GM23248 (cell line): ENCODE data around the gene MEGF6. TPM values are rescaled to one million over a fixed set of nuclear protein-coding genes. Genes with fewer than 3 reads are reported as not detected.

Source experiments
- DNase-seq: peaks from one replicate; pipeline ENCODE4 v3.0.0-alpha.2; 2015
- H2AFZ ChIP-seq: fragments of 200-600 bp; sonication (generic); 2 replicates; pipeline ENCODE4 v1.6.1; 2016; ENCODE audit warnings: antibody characterized with exemption
- H3F3A ChIP-seq: fragments of 200-600 bp; sonication (generic); 2 replicates; pipeline ENCODE4 v1.6.1; 2016; ENCODE audit warnings: mild to moderate bottlenecking, antibody characterized with exemption, mixed run types; ENCODE audit not compliant: insufficient read depth
- H3K27ac ChIP-seq: fragments of 200-600 bp; sonication (generic); 2 replicates; pipeline ENCODE4 v1.5.1; 2016; ENCODE audit warnings: mild to moderate bottlenecking
- H3K27me3 ChIP-seq: fragments of 200-600 bp; sonication (generic); replicated peaks from 2 replicates; pipeline ENCODE4 v1.6.1; 2016; ENCODE audit warnings: mild to moderate bottlenecking; ENCODE audit not compliant: insufficient read depth
- H3K36me3 ChIP-seq: fragments of 200-600 bp; sonication (generic); 2 replicates; pipeline ENCODE4 v1.6.1; 2016; ENCODE audit warnings: low read depth, mild to moderate bottlenecking
- H3K4me1 ChIP-seq: fragments of 200-600 bp; sonication (generic); 2 replicates; pipeline ENCODE4 v1.6.1; 2016; ENCODE audit warnings: mild to moderate bottlenecking; ENCODE audit not compliant: insufficient read depth
- H3K4me2 ChIP-seq: fragments of 200-600 bp; sonication (generic); one replicate; pipeline ENCODE4 v1.6.1; 2016; ENCODE audit warnings: mild to moderate bottlenecking; ENCODE audit not compliant: unreplicated experiment
- H3K4me3 ChIP-seq: fragments of 200-600 bp; sonication (generic); 2 replicates; pipeline ENCODE4 v1.5.1; 2016; ENCODE audit warnings: mild to moderate bottlenecking
- H3K79me2 ChIP-seq: fragments of 200-600 bp; sonication (generic); 2 replicates; pipeline ENCODE4 v1.6.1; 2016; ENCODE audit warnings: mild to moderate bottlenecking; ENCODE audit not compliant: insufficient read depth
- H3K9ac ChIP-seq: fragments of 200-600 bp; sonication (generic); 2 replicates; pipeline ENCODE4 v1.6.1; 2016; ENCODE audit warnings: mild to moderate bottlenecking
- H3K9me2 ChIP-seq: fragments of 200-600 bp; sonication (generic); 2 replicates; pipeline ENCODE4 v1.6.1; 2016; ENCODE audit warnings: mixed run types, mild to moderate bottlenecking, moderate library complexity; ENCODE audit not compliant: insufficient read depth
- H3K9me3 ChIP-seq: fragments of 200-600 bp; sonication (generic); one replicate; pipeline ENCODE4 v1.6.1; 2017; ENCODE audit warnings: low read depth
- H4K20me1 ChIP-seq: fragments of 200-600 bp; sonication (generic); 2 replicates; pipeline ENCODE4 v1.6.0; 2016; ENCODE audit not compliant: insufficient read depth
- EZH2 ChIP-seq: fragments of 200-600 bp; sonication (generic); IDR thresholded peaks from 2 replicates; pipeline ENCODE4 v1.6.1; 2018; ENCODE audit warnings: antibody characterized with exemption, mild to moderate bottlenecking; ENCODE audit not compliant: insufficient read depth, poor library complexity, severe bottlenecking
- EZH2phosphoT487 ChIP-seq: fragments of 200-600 bp; sonication (generic); IDR thresholded peaks from 2 replicates; pipeline ENCODE4 v1.6.1; 2018; ENCODE audit warnings: antibody characterized with exemption, moderate library complexity, mild to moderate bottlenecking, low read depth; ENCODE audit not compliant: insufficient read depth
- WGBS, 2 experiments: methylation state at CpG; one replicate each; pipeline ENCODE4 v1.1.6; 2015 to 2017; ENCODE audit warnings: low lambda C conversion rate in 2 of 2, low coverage in 1 of 2; ENCODE audit errors: missing lambda C conversion rate in 2 of 2; 5-methylcytosine and 5-hydroxymethylcytosine counted together
- in situ Hi-C: fragments of 300-500 bp; cut with MboI; formaldehyde crosslinking; loops from 2 replicates; pipeline ENCODE4 v1.15.0; 2020
- polyA plus RNA-seq: library from polyadenylated mRNA; unstranded; fragments of >200 nt; fragmentation: Nextera tagmentation; extraction: Ambion mirVana; gene quantifications from 2 replicates; pipeline ENCODE4 v1.2.1, GENCODE V29; 2016
- total RNA-seq: library from RNA; depleted of rRNA; stranded (reverse); fragments of >200 nt; shearing (Covaris generic); gene quantifications from 2 replicates; pipeline ENCODE4 v1.2.3, GENCODE V29; 2014

Gene MEGF6
- total and polyA plus RNA-seq, 2 experiments from 2014 or later: 37.9 to 108 TPM

- Histone ChIP-seq H3K4me3 (no peak overlapping the region), H3K27ac (no peak overlapping the region)
- DNase-seq: no peak
Observed at GRCh38 chr1:3551290-3551678, 60.0 kb downstream of the MEGF6 start.

GRCh38 chr1:3550511-3551289, 60.6 kb downstream of the MEGF6 start:
- no peak for DNase-seq
- Histone ChIP-seq H3F3A (no peaks in the 10 kb centered on the region), H3K36me3 (no peaks in the 10 kb centered on the region), H2AFZ (no peak overlapping the region), H3K79me2 (no peaks in the 10 kb centered on the region), H3K4me2 (no peak overlapping the region), H3K27me3 (no peaks in the 10 kb centered on the region), H3K4me3 (no peak overlapping the region), H3K27ac (no peak overlapping the region), H3K9me2 (no peaks in the 10 kb centered on the region), H4K20me1 (no peaks in the 10 kb centered on the region), H3K9ac (no peak overlapping the region), H3K4me1 (no peaks in the 10 kb centered on the region), H3K9me3 (no peaks in the 10 kb centered on the region)
- in situ Hi-C loops: no loop called here
- 63 to 67% methylated on average over 26 to 27 of the region's 27 CpGs for WGBS, 2 experiments
- no peak for TF ChIP-seq EZH2
- TF ChIP-seq EZH2phosphoT487: no peak

More at GRCh38 chr1:3551290-3551678, 60.0 kb downstream of the MEGF6 start:
- TF ChIP-seq EZH2 (no peak), EZH2phosphoT487 (no peak)
- Histone ChIP-seq H3K4me2 (no peak overlapping the region), H3F3A (no peaks in the 10 kb centered on the region), H3K9ac (no peak overlapping the region), H3K36me3 (no peaks in the 10 kb centered on the region), H2AFZ (no peak overlapping the region), H3K9me2 (no peaks in the 10 kb centered on the region), H4K20me1 (no peaks in the 10 kb centered on the region), H3K4me1 (no peaks in the 10 kb centered on the region), H3K79me2 (no peaks in the 10 kb centered on the region), H3K27me3 (no peaks in the 10 kb centered on the region), H3K9me3 (no peaks in the 10 kb centered on the region)
- 73 to 79% methylated on average over 5 of the region's 5 CpGs for WGBS, 2 experiments
- in situ Hi-C loops: no loop called here

DNA sequence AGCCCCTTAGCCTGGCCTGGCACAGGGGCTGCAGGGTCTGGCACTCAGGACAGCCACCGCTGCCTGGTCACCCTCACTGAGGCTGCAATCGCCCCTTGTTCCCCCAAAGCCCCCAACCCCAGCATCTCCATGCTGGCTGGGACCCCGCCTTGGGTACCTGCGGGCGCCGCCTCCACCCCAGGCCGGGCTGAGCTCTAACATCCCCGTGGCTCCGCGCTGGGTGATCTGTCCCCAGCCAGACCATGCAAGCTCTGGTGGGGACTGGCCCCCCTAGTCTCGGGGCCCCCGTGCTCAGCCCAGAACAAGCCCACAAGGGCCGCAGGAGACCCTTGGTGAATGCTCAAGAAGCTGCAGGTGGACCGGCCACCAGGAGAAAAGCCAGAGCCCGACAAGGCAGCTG, 62.4 kb downstream of the MEGF6 start:
- in situ Hi-C loops: no loop called here
- WGBS, 2 experiments: 83 to 93% methylated on average over 13 to 15 of the region's 15 CpGs

GRCh38 chr1:3548156-3548893, 63.0 kb downstream of the MEGF6 start:
- Histone ChIP-seq H4K20me1 (no peaks in the 10 kb centered on the region), H3K9me3 (no peaks in the 10 kb centered on the region), H3K4me2 (no peak overlapping the region), H3K4me3 (no peak overlapping the region), H3F3A (no peaks in the 10 kb centered on the region), H3K9me2 (no peaks in the 10 kb centered on the region), H3K79me2 (no peaks in the 10 kb centered on the region), H3K9ac (no peak overlapping the region), H3K27me3 (no peaks in the 10 kb centered on the region), H3K27ac (no peak overlapping the region), H3K4me1 (peaks cover 5% of the 10 kb centered on the region), H3K36me3 (no peaks in the 10 kb centered on the region), H2AFZ (no peak overlapping the region)
- DNase-seq: no peak
- WGBS, 2 experiments: 81 to 86% methylated on average over 21 to 22 of the region's 24 CpGs
- in situ Hi-C loops: no loop called here
- TF ChIP-seq EZH2phosphoT487 (no peak), EZH2 (no peak)

More for the DNA sequence above, 62.4 kb downstream of the MEGF6 start:
- H3K27me3 ChIP-seq: no peaks in the 10 kb centered on the region
- no peaks in the 10 kb centered on the region for H3K9me2 ChIP-seq
- peaks cover under 1% of the 10 kb centered on the region; the same call in 1 of the 2 replicates for H3K4me1 ChIP-seq
- H4K20me1 ChIP-seq: no peaks in the 10 kb centered on the region
- no peaks in the 10 kb centered on the region for H3K79me2 ChIP-seq
- no peaks in the 10 kb centered on the region for H3K9me3 ChIP-seq
- H3K27ac ChIP-seq: no peak overlapping the region
- H3K4me2 ChIP-seq: no peak overlapping the region
- DNase-seq: no peak
- no peaks in the 10 kb centered on the region for H3F3A ChIP-seq
- TF ChIP-seq EZH2phosphoT487 (no peak), EZH2 (no peak)
- no peak overlapping the region for H3K4me3 ChIP-seq
- no peak overlapping the region for H2AFZ ChIP-seq
- H3K36me3 ChIP-seq: no peaks in the 10 kb centered on the region
- H3K9ac ChIP-seq: no peak overlapping the region
